GM12878 (cell line): ENCODE results near the gene DISC1. TPM values are rescaled to one million over a fixed set of nuclear protein-coding genes. Genes with fewer than 3 reads are reported as not detected.

Experiments
- ATAC-seq: fragments of 200-7000 bp; cut with Tn5 transposase; 3 replicates; pipeline ENCODE4 v1.9.1; 2020; ENCODE audit warnings: mild to moderate bottlenecking, moderate library complexity
- BruUV-seq: library from RNA; stranded (reverse); fragments of 400-500 nt; replicated peaks from 2 replicates; lab custom pipeline; 2021; lab: Mats Ljungman, UMichigan
- CTCF ChIA-PET: fragments of 300-600 bp; sonication (Branson Sonifier 250); formaldehyde crosslinking; extraction: SDS; loops from one replicate; lab custom pipeline; 2021; ENCODE audit warnings: inconsistent platforms; lab: Yijun Ruan, JAX
- POLR2A ChIA-PET: fragments of 350-600 bp; formaldehyde crosslinking; extraction: SDS; loops from one replicate; lab custom pipeline; 2021; ENCODE audit warnings: inconsistent platforms; lab: Charles Lee
- RAD21 ChIA-PET: fragments of 300-600 bp; sonication (Branson Sonifier 250); formaldehyde crosslinking; loops from one replicate; lab custom pipeline; 2023; ENCODE audit warnings: antibody characterized with exemption; ENCODE audit not compliant: unreplicated experiment; lab: Charles Lee
- SMC1A ChIA-PET: fragments of 300-600 bp; sonication (Branson Sonifier 250); formaldehyde crosslinking; loops from one replicate; lab custom pipeline; 2023; ENCODE audit not compliant: unreplicated experiment, uncharacterized antibody; lab: Charles Lee
- DNase-seq: peaks from one replicate; pipeline ENCODE4 v3.0.0-alpha.2; 2011; ENCODE audit warnings: low read depth, low spot score
- FAIRE-seq: peaks from 3 replicates; lab custom pipeline; 2011; peaks lifted over from hg19 to GRCh38; lab: Jason Lieb, UNC
- H2AFZ ChIP-seq: 2 replicates; pipeline ENCODE4 v1.6.0; 2011; ENCODE audit warnings: low read depth, low read length, control low read depth; ENCODE audit not compliant: control insufficient read depth
- H3K27ac ChIP-seq: 2 replicates; pipeline ENCODE4 v1.5.1; 2011; ENCODE audit warnings: control low read depth; ENCODE audit not compliant: control insufficient read depth, insufficient read depth
- H3K27me3 ChIP-seq, 2 experiments: replicated peaks in 1 of 2; 2 replicates each; pipeline versions ENCODE4 v1.6.0 to v1.6.1; 2011; ENCODE audit warnings: low read length in 1 of 2; ENCODE audit not compliant: control insufficient read depth in 2 of 2, insufficient read depth in 2 of 2
- H3K36me3 ChIP-seq, 2 experiments: 2 replicates each; pipeline ENCODE4 v1.5.1; 2011; ENCODE audit warnings: low read length in 1 of 2; ENCODE audit not compliant: control insufficient read depth in 2 of 2, insufficient read depth in 2 of 2
- H3K4me1 ChIP-seq: 2 replicates; pipeline ENCODE4 v1.6.1; 2011; ENCODE audit warnings: mild to moderate bottlenecking, low read length, moderate library complexity, mixed read lengths; ENCODE audit not compliant: control insufficient read depth, insufficient read depth
- H3K4me2 ChIP-seq: 2 replicates; pipeline ENCODE4 v1.6.0; 2011; ENCODE audit warnings: control low read depth; ENCODE audit not compliant: control insufficient read depth, insufficient read depth
- H3K4me3 ChIP-seq: fragments of 200-600 bp; sonication (generic); 2 replicates; pipeline ENCODE4 v1.5.1; 2016
- H3K79me2 ChIP-seq: 2 replicates; pipeline ENCODE4 v1.6.0; 2011; ENCODE audit warnings: low read length; ENCODE audit not compliant: control insufficient read depth, insufficient read depth
- H3K9ac ChIP-seq: 2 replicates; pipeline ENCODE4 v1.8.0; 2011; ENCODE audit warnings: low read length, control low read depth, mixed read lengths; ENCODE audit not compliant: control insufficient read depth, insufficient read depth
- H3K9me3 ChIP-seq: replicated peaks from 3 replicates; pipeline ENCODE4 v1.5.1; 2011; ENCODE audit warnings: mild to moderate bottlenecking, low read length; ENCODE audit not compliant: control insufficient read depth, insufficient read depth
- H4K20me1 ChIP-seq: 2 replicates; pipeline ENCODE4 v1.6.0; 2011; ENCODE audit not compliant: control insufficient read depth, insufficient read depth
- BACH1 ChIP-seq: fragments of 450-650 bp; IDR thresholded peaks from 2 replicates; pipeline ENCODE4 v1.6.1; 2017; ENCODE audit warnings: mild to moderate bottlenecking, borderline replicate concordance
- BMI1 ChIP-seq: fragments of 450-650 bp; IDR thresholded peaks from 2 replicates; pipeline ENCODE4 v1.6.1; 2016; ENCODE audit warnings: mild to moderate bottlenecking, moderate library complexity, borderline replicate concordance
- CHD2 ChIP-seq: IDR thresholded peaks from 2 replicates; pipeline ENCODE4 v1.6.1; 2011; ENCODE audit warnings: low read depth, low read length, improper control_type of control experiment, borderline replicate concordance
- CREB1 ChIP-seq: IDR thresholded peaks from 2 replicates; pipeline ENCODE4 v1.6.1; 2012; ENCODE audit warnings: low read depth, mild to moderate bottlenecking, inconsistent platforms
- HCFC1 ChIP-seq: fragments of 150-350 bp; IDR thresholded peaks from 2 replicates; pipeline ENCODE4 v1.6.1; 2014; ENCODE audit warnings: low read length
- HDAC2 ChIP-seq: fragments of 200-600 bp; sonication (generic); IDR thresholded peaks from 2 replicates; pipeline ENCODE4 v1.6.1; 2017
- KDM1A ChIP-seq: fragments of 200-600 bp; sonication (generic); IDR thresholded peaks from 2 replicates; pipeline ENCODE4 v1.6.1; 2016; ENCODE audit warnings: borderline replicate concordance
- RELA ChIP-seq: fragments of 450-650 bp; IDR thresholded peaks from 2 replicates; pipeline ENCODE4 v1.8.0; 2014; ENCODE audit warnings: borderline replicate concordance; ENCODE audit not compliant: partially characterized antibody
- SIN3A ChIP-seq: IDR thresholded peaks from 2 replicates; pipeline ENCODE4 v1.6.1; 2012; ENCODE audit warnings: low read depth, low read length, improper control_type of control experiment
- SUPT20H ChIP-seq: IDR thresholded peaks from 2 replicates; pipeline ENCODE4 v1.6.1; 2011; ENCODE audit warnings: low read depth, mild to moderate bottlenecking, low read length, moderate library complexity, borderline replicate concordance; ENCODE audit not compliant: control insufficient read depth
- WGBS: methylation state at CpG from one replicate; pipeline ENCODE4 v1.1.6; 2016; ENCODE audit warnings: low lambda C conversion rate; ENCODE audit not compliant: insufficient replicate concordance, insufficient coverage; ENCODE audit errors: missing lambda C conversion rate; 5-methylcytosine and 5-hydroxymethylcytosine counted together
- in situ Hi-C: fragments of 300-500 bp; cut with MboI; formaldehyde crosslinking; loops from 9 replicates; pipeline ENCODE4 v1.14.3; 2018; ENCODE audit warnings: mixed read lengths
- intact Hi-C: fragments of 100-400 bp; cut with micrococcal nuclease; formaldehyde crosslinking; loops from one replicate; pipeline ENCODE4 v1.14.2; 2022; ENCODE audit not compliant: unreplicated experiment
- polyA plus RNA-seq, 11 experiments: library from polyadenylated mRNA; depleted of rRNA in 4 of 11; unstranded in 6 of 11; stranded (reverse) in 5 of 11; fragments of >200 nt; fragmentation: Nextera tagmentation in 4 of 11; fragmentation: Illumina TruSeq in 1 of 11; extraction: Ambion mirVana in 4 of 11; extraction: Trizol in 1 of 11; gene quantifications; 1 replicate in 1 of 11; 2 replicates in 10 of 11; pipeline versions ENCODE4 v1.2.1 to v1.2.3, GENCODE V29; 2011 to 2016; ENCODE audit warnings: inconsistent platforms in 2 of 11, missing spikeins in 2 of 11, low read depth in 1 of 11
- total RNA-seq, 4 experiments: library from RNA; depleted of rRNA in 3 of 4; stranded (reverse); fragments of >200 nt in 3 of 4; fragmentation: Illumina TruSeq in 1 of 4; extraction: Trizol in 1 of 4; gene quantifications; 2 replicates each; pipeline versions ENCODE4 v1.2.1 to v1.2.3, GENCODE V29; 2013 to 2021
- TF ChIP-seq, protein P1 (sequence below): IDR thresholded peaks from 2 replicates; pipeline ENCODE4 v1.6.1; 2012; ENCODE audit warnings: mild to moderate bottlenecking, low read depth, low read length
- TF ChIP-seq, protein P2 (sequence below): fragments of 150-350 bp; IDR thresholded peaks from 2 replicates; pipeline ENCODE4 v1.6.1; 2016; ENCODE audit warnings: low read depth, low read length

The DISC1 gene
- total and polyA plus RNA-seq, 10 of the 15 experiments (the other 5 are each of a cell fraction or from before 2014, with no cell fraction given) = 0.05 to 0.72 (median 0.19) TPM; not detected in 1

DNA sequence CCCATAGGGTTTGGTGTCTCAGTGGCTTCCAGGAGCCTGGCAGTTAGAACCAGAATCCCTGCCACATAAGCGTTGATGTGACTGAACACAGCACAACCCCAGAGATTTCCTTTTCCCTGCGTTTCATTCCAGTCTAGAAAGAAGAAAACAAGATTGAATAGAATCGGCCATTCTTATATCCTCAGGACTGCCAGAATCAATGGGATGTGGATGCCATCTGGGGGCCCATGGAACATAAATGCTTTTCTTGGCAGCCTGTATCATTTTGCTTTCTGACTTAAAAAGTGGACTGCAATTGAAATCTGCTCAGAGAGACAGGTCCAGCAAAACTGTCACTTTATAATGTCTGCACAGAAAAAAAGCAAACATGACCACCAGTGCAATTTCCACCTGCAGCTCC, 80.3 kb downstream of the DISC1 start:
- ATAC-seq (no peak), DNase-seq (no peak), FAIRE-seq (no peak)
- WGBS = 4% methylated on average over 3 of the region's 3 CpGs
- Histone ChIP-seq H3K27ac (no peak overlapping the region), H3K4me2 (no peak overlapping the region), H2AFZ (no peak overlapping the region), H3K36me3 (no peaks in the 10 kb centered on the region), H4K20me1 (no peaks in the 10 kb centered on the region), H3K79me2 (no peaks in the 10 kb centered on the region), H3K4me3 (no peak overlapping the region), H3K9ac (no peak overlapping the region), H3K9me3 (no peaks in the 10 kb centered on the region), H3K27me3 (peaks cover 0 to 4% of the 10 kb centered on the region in 2 experiments; a peak in 1 of 4 replicates), H3K4me1 (no peaks in the 10 kb centered on the region)
- TF ChIP-seq RELA = no peak
- TF ChIP-seq HCFC1 = no peak
- TF ChIP-seq KDM1A = no peak
- TF ChIP-seq CREB1 = no peak
- TF ChIP-seq BMI1 = no peak
- TF ChIP-seq HDAC2 = no peak
- no peak for TF ChIP-seq SIN3A
- no peak for TF ChIP-seq BACH1
- ChIA-PET SMC1A (no interaction called here), POLR2A (no interaction called here), CTCF (no interaction called here), RAD21 (no interaction called here)
- intact Hi-C loops = no loop called here
- in situ Hi-C loops = no loop called here
- BruUV-seq = no TSS peak

DNA sequence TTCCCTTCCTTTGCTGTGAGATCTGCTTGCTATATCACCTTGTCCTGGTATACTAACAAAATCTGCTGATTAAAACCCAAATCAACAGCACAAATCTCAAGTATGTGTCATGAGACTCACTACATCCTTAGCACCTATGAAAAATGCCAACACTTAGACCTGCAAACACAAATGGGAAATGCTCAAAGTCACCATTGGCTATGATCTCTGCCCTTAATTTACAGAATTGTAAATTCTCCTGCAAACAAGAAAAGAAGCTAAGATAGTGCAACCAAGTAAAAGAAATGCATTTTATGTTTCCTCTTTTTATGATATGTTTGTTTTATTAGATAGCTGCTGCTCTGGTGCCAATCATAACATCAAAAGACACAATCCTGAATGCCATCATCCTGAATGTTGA, 80.8 kb downstream of the DISC1 start:
- H3K9me3 ChIP-seq = no peaks in the 10 kb centered on the region
- FAIRE-seq = no peak
- H3K27me3 ChIP-seq = peaks cover 0 to 4% of the 10 kb centered on the region in 2 experiments; a peak in 1 of 4 replicates
- RAD21 ChIA-PET = no interaction called here
- no peaks in the 10 kb centered on the region for H4K20me1 ChIP-seq
- no peak overlapping the region for H3K27ac ChIP-seq
- BruUV-seq = no TSS peak
- SMC1A ChIA-PET = no interaction called here
- no peak for DNase-seq
- no peak overlapping the region for H3K4me3 ChIP-seq
- intact Hi-C loops = no loop called here
- H3K4me1 ChIP-seq = no peaks in the 10 kb centered on the region
- in situ Hi-C loops = no loop called here
- H3K4me2 ChIP-seq = no peak overlapping the region
- POLR2A ChIA-PET = no interaction called here
- H3K79me2 ChIP-seq = no peaks in the 10 kb centered on the region
- H2AFZ ChIP-seq = no peak overlapping the region
- H3K36me3 ChIP-seq = no peaks in the 10 kb centered on the region
- ATAC-seq = no peak
- CTCF ChIA-PET = no interaction called here
- no peak overlapping the region for H3K9ac ChIP-seq
- TF ChIP-seq, protein P1, sequence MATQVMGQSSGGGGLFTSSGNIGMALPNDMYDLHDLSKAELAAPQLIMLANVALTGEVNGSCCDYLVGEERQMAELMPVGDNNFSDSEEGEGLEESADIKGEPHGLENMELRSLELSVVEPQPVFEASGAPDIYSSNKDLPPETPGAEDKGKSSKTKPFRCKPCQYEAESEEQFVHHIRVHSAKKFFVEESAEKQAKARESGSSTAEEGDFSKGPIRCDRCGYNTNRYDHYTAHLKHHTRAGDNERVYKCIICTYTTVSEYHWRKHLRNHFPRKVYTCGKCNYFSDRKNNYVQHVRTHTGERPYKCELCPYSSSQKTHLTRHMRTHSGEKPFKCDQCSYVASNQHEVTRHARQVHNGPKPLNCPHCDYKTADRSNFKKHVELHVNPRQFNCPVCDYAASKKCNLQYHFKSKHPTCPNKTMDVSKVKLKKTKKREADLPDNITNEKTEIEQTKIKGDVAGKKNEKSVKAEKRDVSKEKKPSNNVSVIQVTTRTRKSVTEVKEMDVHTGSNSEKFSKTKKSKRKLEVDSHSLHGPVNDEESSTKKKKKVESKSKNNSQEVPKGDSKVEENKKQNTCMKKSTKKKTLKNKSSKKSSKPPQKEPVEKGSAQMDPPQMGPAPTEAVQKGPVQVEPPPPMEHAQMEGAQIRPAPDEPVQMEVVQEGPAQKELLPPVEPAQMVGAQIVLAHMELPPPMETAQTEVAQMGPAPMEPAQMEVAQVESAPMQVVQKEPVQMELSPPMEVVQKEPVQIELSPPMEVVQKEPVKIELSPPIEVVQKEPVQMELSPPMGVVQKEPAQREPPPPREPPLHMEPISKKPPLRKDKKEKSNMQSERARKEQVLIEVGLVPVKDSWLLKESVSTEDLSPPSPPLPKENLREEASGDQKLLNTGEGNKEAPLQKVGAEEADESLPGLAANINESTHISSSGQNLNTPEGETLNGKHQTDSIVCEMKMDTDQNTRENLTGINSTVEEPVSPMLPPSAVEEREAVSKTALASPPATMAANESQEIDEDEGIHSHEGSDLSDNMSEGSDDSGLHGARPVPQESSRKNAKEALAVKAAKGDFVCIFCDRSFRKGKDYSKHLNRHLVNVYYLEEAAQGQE = no peak
- TF ChIP-seq SUPT20H (no peak), CHD2 (no peak), BMI1 (no peak)
- TF ChIP-seq, protein P2, sequence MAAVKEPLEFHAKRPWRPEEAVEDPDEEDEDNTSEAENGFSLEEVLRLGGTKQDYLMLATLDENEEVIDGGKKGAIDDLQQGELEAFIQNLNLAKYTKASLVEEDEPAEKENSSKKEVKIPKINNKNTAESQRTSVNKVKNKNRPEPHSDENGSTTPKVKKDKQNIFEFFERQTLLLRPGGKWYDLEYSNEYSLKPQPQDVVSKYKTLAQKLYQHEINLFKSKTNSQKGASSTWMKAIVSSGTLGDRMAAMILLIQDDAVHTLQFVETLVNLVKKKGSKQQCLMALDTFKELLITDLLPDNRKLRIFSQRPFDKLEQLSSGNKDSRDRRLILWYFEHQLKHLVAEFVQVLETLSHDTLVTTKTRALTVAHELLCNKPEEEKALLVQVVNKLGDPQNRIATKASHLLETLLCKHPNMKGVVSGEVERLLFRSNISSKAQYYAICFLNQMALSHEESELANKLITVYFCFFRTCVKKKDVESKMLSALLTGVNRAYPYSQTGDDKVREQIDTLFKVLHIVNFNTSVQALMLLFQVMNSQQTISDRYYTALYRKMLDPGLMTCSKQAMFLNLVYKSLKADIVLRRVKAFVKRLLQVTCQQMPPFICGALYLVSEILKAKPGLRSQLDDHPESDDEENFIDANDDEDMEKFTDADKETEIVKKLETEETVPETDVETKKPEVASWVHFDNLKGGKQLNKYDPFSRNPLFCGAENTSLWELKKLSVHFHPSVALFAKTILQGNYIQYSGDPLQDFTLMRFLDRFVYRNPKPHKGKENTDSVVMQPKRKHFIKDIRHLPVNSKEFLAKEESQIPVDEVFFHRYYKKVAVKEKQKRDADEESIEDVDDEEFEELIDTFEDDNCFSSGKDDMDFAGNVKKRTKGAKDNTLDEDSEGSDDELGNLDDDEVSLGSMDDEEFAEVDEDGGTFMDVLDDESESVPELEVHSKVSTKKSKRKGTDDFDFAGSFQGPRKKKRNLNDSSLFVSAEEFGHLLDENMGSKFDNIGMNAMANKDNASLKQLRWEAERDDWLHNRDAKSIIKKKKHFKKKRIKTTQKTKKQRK = no peak
